Sciatic nerve (tissue), 2 donors: ENCODE measurements around the gene DUT. TPM values are rescaled to one million over a fixed set of nuclear protein-coding genes. Genes with fewer than 3 reads are reported as not detected.
"Not testable (repeated sequence)": the region's sequence is repeated elsewhere in the genome, so short reads cannot be mapped to it uniquely, and the experiment has no call there.

Experiments
- ATAC-seq: fragments of 200-7000 bp; cut with Tn5 transposase; one replicate; pipeline ENCODE4 v1.9.1; 2020; ENCODE audit warnings: mild to moderate bottlenecking, moderate library complexity
- DNase-seq: peaks from one replicate; pipeline ENCODE4 v3.0.0-alpha.2; 2020; ENCODE audit warnings: low spot score
- intact Hi-C: fragments of 100-400 bp; cut with DNase I; formaldehyde crosslinking; loops from one replicate; pipeline ENCODE4 v1.14.2; 2022
- total RNA-seq: library from RNA; stranded (reverse); fragmentation: NEBNext Ultra II Directional; extraction: Animal tissue kit (Norgen Biotek cat#: 25700); gene quantifications from one replicate; pipeline ENCODE4 v1.2.1, GENCODE V29; 2021
- donor health status: DM: no; HTN: no; CAD: no.
- donor health status: DM: no; HTN: no; CAD: no.

DUT gene
- total RNA-seq, 1 donor from 2014 or later: 91.7 TPM

- ATAC-seq: no peak
- no peak for DNase-seq
- intact Hi-C loops: no loop called here
Observed at GRCh38 chr15:48324949-48325348, 6.3 kb upstream of the DUT start.

GRCh38 chr15:48325400-48325799, 5.8 kb upstream of the DUT start:
- intact Hi-C loops: no loop called here
- DNase-seq (no peak), ATAC-seq (no peak)

GRCh38 chr15:48326180-48326579, 5.0 kb upstream of the DUT start:
- intact Hi-C loops, DNase-seq, ATAC-seq: not testable (repeated sequence)

GRCh38 chr15:48330105-48330785, 984 bp upstream of the DUT start:
- ATAC-seq: no peak
- no peak for DNase-seq
- intact Hi-C loops: no loop called here

GRCh38 chr15:48331796-48332641, 790 bp downstream of the DUT start:
- intact Hi-C loops: no loop called here
- peak; percentile 84 for DNase-seq
- ATAC-seq: peak; percentile 87

- DNase-seq (no peak), ATAC-seq (no peak)
- intact Hi-C loops: no loop called here
Observed at GRCh38 chr15:48332642-48333034, 1.4 kb downstream of the DUT start.

GRCh38 chr15:48333540-48333939, 2.3 kb downstream of the DUT start:
- ATAC-seq (no peak), DNase-seq (no peak)
- intact Hi-C loops: no loop called here

- intact Hi-C loops: no loop called here
- ATAC-seq (no peak), DNase-seq (no peak)
Observed at GRCh38 chr15:48334260-48334659, 3.0 kb downstream of the DUT start.

GRCh38 chr15:48336940-48337339, 5.7 kb downstream of the DUT start:
- intact Hi-C loops: no loop called here
- ATAC-seq: no peak
- DNase-seq: no peak

GRCh38 chr15:48337607-48338006, 6.4 kb downstream of the DUT start:
- DNase-seq: no peak

GRCh38 chr15:48340111-48340510, 8.9 kb downstream of the DUT start:
- ATAC-seq (no peak), DNase-seq (no peak)
- intact Hi-C loops: no loop called here

More at GRCh38 chr15:48337607-48338006, 6.4 kb downstream of the DUT start:
- ATAC-seq: no peak
- intact Hi-C loops: no loop called here

- ATAC-seq: no peak
- intact Hi-C loops: no loop called here
Observed at GRCh38 chr15:48343865-48344264, 12.6 kb downstream of the DUT start.

GRCh38 chr15:48345516-48345915, 14.3 kb downstream of the DUT start:
- intact Hi-C loops: no loop called here
- DNase-seq (no peak), ATAC-seq (no peak)

More at GRCh38 chr15:48343865-48344264, 12.6 kb downstream of the DUT start:
- no peak for DNase-seq

- ATAC-seq: peak; percentile 68
Observed at GRCh38 chr15:48352474-48353072, 21.3 kb downstream of the DUT start.

GRCh38 chr15:48354694-48355303, 23.6 kb downstream of the DUT start:
- DNase-seq (no peak), ATAC-seq (peak; percentile 38)
- intact Hi-C loops: no loop called here

More at GRCh38 chr15:48352474-48353072, 21.3 kb downstream of the DUT start:
- DNase-seq: peak; percentile 67
- intact Hi-C loops: no loop called here

GRCh38 chr15:48355377-48355776, 24.1 kb downstream of the DUT start:
- ATAC-seq (peak; percentile 81), DNase-seq (no peak)
- intact Hi-C loops: no loop called here

GRCh38 chr15:48358229-48359152, 27.3 kb downstream of the DUT start:
- DNase-seq (no peak), ATAC-seq (peak; percentile 65)
- intact Hi-C loops: no loop called here

- intact Hi-C loops: loop anchor here (10.0 kb wide), 1 partner anchor 284 kb away; the partner anchor contains the start of gene FBN1
Observed at GRCh38 chr15:48360841-48361240, 29.6 kb downstream of the DUT start.

More at GRCh38 chr15:48360841-48361240, 29.6 kb downstream of the DUT start:
- ATAC-seq: no peak
- no peak for DNase-seq
